Uterus (tissue), 4 donors: ENCODE data around the gene CHD2. TPM values are rescaled to one million over a fixed set of nuclear protein-coding genes. Genes with fewer than 3 reads are reported as not detected.

ENCODE experiments used
- DNase-seq, 2 donors: peaks; one replicate each; pipeline ENCODE4 v3.0.0-alpha.2; 2019 to 2020
- H3K27ac ChIP-seq, 2 donors: fragments of 200-600 bp; sonication (generic); 1 replicate in 1 of 2; 2 replicates in 1 of 2; pipeline ENCODE4 v1.5.1; 2016 to 2018
- H3K27me3 ChIP-seq, 2 donors: fragments of 200-600 bp; sonication (generic); one replicate each; pipeline ENCODE4 v1.5.1; 2018 to 2019; ENCODE audit warnings: control low read depth in 1 of 2
- H3K36me3 ChIP-seq, 2 donors: fragments of 200-600 bp; sonication (generic); one replicate each; pipeline ENCODE4 v1.5.1; 2019; ENCODE audit warnings: control low read depth in 1 of 2
- H3K4me1 ChIP-seq, 2 donors: fragments of 200-600 bp; sonication (generic); one replicate each; pipeline ENCODE4 v1.5.1; 2018 to 2019; ENCODE audit warnings: control low read depth in 1 of 2
- H3K4me3 ChIP-seq, 2 donors: fragments of 200-600 bp; sonication (generic); 1 replicate in 1 of 2; 2 replicates in 1 of 2; pipeline ENCODE4 v1.5.1; 2018 to 2019; ENCODE audit warnings: mild to moderate bottlenecking in 1 of 2
- H3K9me3 ChIP-seq, 2 donors: fragments of 200-600 bp; sonication (generic); one replicate each; pipeline ENCODE4 v1.5.1; 2019; ENCODE audit warnings: control low read depth in 1 of 2
- POLR2A ChIP-seq, 2 donors: fragments of 450-650 bp; IDR thresholded peaks; one replicate each; pipeline ENCODE4 v1.6.1; 2016; ENCODE audit warnings: antibody characterized with exemption in 2 of 2, mild to moderate bottlenecking in 1 of 2, moderate library complexity in 1 of 2
- intact Hi-C: fragments of 100-400 bp; cut with DNase I; formaldehyde crosslinking; loops from one replicate; pipeline ENCODE4 v1.15.1; 2023; ENCODE audit warnings: low total_unique reads
- total RNA-seq, 4 donors: library from RNA; depleted of rRNA in 3 of 4; stranded (reverse); fragments of >200 nt in 3 of 4; gene quantifications; one replicate each; pipeline versions ENCODE4 v1.1.0 to v1.2.4, GENCODE V29; 2014 to 2023
- TF ChIP-seq, protein P1 (sequence below), 4 experiments: fragments of 200-600 bp in 2 of 4; fragments of 450-650 bp in 2 of 4; sonication (generic) in 2 of 4; IDR thresholded peaks; one replicate each; pipeline ENCODE4 v1.5.1; 2016 to 2019; ENCODE audit warnings: antibody characterized with exemption in 4 of 4, mild to moderate bottlenecking in 2 of 4, moderate library complexity in 1 of 4
- donor health status: DM: yes; HTN: yes; CAD: no.

CHD2 gene
- total RNA-seq, 4 donors from 2014 or later: 71.0 to 166 (median 152) TPM

DNA sequence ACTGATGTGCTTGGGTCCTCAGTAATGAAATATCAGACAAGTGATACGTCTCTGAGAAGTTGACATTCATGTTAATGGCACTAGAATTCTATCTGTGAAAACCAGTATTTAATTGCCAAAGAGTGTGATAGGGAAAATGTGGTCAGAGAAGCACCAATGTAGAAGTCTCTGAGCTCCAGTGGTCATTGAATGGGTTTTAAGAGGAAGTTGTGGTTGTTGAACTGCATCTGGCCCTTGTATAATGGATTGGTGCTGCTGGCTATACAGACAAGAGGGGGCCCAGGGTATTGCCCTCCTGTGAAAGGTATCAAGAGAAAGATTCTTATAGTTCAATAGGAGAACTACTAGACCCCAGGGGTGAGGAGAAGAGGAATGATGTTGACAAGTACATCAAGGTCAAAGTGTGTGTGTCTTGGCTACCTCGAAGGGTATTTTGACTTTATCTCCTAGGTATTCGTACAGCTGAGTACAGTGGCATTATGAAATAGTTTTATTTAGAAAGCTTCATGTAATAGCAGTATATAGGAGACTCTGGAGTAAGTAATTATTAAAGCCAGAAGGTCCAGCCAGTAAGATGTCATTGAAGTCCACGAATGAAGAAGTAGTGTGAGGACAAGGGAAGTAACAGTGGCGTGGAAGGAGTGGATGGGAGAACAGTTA, 47.1 kb downstream of the CHD2 start:
- intact Hi-C loops: no loop called here

DNA sequence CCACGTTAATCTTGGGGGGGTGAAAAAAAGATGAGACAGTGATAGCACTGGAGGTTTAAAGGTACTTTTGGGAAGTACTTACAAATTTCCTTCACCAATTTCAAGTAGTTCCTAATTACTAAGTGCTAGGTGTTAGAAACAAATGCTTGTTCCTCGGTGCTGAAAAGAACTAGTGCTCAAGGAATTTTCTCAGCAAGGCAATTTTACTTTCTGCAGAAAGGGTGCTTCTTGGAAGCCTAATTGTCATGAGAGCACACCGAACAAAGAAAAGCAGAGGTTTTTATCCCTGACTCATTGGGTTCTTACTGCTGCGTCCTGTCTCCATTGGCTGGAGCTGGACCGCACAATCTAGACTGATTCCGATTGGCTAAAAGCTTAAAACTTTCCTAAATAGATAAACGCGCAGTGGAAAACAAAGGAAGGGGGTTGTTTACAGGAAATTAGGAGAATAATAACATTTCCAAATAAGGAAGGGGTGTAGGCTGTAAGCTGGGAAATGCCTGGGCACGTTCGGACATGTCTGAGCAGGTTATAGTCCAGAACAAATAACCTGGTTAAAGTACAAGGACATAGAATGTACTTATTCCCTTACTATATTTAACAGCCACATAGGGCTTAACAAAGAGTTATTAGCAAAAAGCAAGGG, 49.6 kb downstream of the CHD2 start:
- TF ChIP-seq, protein P1, sequence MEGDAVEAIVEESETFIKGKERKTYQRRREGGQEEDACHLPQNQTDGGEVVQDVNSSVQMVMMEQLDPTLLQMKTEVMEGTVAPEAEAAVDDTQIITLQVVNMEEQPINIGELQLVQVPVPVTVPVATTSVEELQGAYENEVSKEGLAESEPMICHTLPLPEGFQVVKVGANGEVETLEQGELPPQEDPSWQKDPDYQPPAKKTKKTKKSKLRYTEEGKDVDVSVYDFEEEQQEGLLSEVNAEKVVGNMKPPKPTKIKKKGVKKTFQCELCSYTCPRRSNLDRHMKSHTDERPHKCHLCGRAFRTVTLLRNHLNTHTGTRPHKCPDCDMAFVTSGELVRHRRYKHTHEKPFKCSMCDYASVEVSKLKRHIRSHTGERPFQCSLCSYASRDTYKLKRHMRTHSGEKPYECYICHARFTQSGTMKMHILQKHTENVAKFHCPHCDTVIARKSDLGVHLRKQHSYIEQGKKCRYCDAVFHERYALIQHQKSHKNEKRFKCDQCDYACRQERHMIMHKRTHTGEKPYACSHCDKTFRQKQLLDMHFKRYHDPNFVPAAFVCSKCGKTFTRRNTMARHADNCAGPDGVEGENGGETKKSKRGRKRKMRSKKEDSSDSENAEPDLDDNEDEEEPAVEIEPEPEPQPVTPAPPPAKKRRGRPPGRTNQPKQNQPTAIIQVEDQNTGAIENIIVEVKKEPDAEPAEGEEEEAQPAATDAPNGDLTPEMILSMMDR (IDR thresholded peaks at IDR 0.05): no peak
- no peak for TF ChIP-seq POLR2A (IDR thresholded peaks at IDR 0.05)
- no peaks in the 10 kb centered on the region for H3K36me3 ChIP-seq
- no peaks in the 10 kb centered on the region for H3K4me1 ChIP-seq
- no peak overlapping the region for H3K4me3 ChIP-seq
- peaks cover 0 to 19% of the 10 kb centered on the region in 2 donors for H3K9me3 ChIP-seq
- H3K27me3 ChIP-seq: no peaks in the 10 kb centered on the region
- intact Hi-C loops: no loop called here
- H3K27ac ChIP-seq: no peak overlapping the region
- DNase-seq: no peak

More for the DNA sequence above, 47.1 kb downstream of the CHD2 start:
- TF ChIP-seq, protein P1 (IDR thresholded peaks at IDR 0.05): no peak
- TF ChIP-seq POLR2A (IDR thresholded peaks at IDR 0.05): no peak
- Histone ChIP-seq H3K4me1 (no peaks in the 10 kb centered on the region), H3K27me3 (no peaks in the 10 kb centered on the region), H3K36me3 (no peaks in the 10 kb centered on the region), H3K4me3 (no peak overlapping the region), H3K9me3 (peaks cover 0 to 19% of the 10 kb centered on the region in 2 donors), H3K27ac (no peak overlapping the region)
- no peak for DNase-seq

DNA sequence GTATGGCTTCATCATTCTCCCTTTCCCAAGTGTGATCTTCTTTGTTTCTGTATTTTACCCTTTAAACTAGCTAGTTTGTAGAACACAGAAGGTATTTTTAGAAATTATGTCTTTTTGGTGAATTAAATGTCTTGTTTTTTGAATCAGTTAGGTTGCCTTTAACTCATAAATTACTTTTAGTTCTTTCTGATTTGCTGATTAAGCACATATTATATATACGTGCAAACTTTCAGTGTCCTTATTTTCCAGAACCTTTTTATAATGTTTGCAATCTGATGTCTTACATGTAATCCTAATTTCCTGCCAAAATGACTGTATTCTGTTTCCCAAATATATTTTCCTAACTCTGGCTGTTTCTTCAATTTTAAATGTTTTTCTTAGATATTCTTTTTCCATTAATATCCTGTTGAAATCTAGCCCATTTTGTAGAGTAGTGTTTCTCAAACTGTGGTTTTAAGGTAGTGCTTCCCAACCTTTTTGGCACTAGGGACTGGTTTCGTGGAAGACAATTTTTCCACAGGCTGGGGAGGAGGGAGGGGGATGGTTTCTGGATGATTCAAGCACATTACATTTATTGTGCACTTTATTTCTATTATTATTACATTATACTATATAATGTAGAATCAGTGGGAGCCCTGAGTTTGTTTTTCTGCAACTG, 51.8 kb downstream of the CHD2 start:
- no peaks in the 10 kb centered on the region for H3K36me3 ChIP-seq
- no peak for DNase-seq
- no peaks in the 10 kb centered on the region for H3K27me3 ChIP-seq
- peaks cover 0 to 19% of the 10 kb centered on the region in 2 donors for H3K9me3 ChIP-seq
- no peak overlapping the region for H3K4me3 ChIP-seq
- no peaks in the 10 kb centered on the region for H3K4me1 ChIP-seq
- TF ChIP-seq POLR2A (IDR thresholded peaks at IDR 0.05): no peak
- TF ChIP-seq, protein P1 (IDR thresholded peaks at IDR 0.05): no peak
- intact Hi-C loops: no loop called here
- H3K27ac ChIP-seq: no peak overlapping the region

DNA sequence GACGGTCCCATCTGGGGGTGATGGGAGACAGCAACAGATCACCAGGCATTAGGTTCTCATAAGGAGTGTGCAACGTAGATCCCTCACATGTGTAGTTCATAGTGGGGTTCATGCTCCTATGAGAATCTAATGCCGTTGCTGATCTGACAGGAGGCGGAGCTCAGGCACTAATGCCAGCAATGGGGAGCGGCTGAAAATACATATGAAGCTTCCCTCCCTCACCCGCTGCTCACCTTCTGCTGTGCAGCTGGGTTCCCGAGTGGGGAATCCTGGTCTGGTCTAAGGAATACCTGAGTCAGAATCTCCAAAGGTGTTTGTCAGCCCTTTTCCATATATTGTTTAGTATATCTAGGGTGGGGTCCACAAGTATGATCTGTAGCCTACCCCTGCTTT, 52.3 kb downstream of the CHD2 start:
- no peak overlapping the region for H3K27ac ChIP-seq
- peaks cover 0 to 19% of the 10 kb centered on the region in 2 donors for H3K9me3 ChIP-seq
- H3K4me1 ChIP-seq: no peaks in the 10 kb centered on the region
- intact Hi-C loops: no loop called here
- TF ChIP-seq POLR2A (IDR thresholded peaks at IDR 0.05): no peak
- TF ChIP-seq, protein P1 (IDR thresholded peaks at IDR 0.05): no peak
- no peaks in the 10 kb centered on the region for H3K27me3 ChIP-seq
- no peak overlapping the region for H3K4me3 ChIP-seq
- no peaks in the 10 kb centered on the region for H3K36me3 ChIP-seq
- no peak for DNase-seq

DNA sequence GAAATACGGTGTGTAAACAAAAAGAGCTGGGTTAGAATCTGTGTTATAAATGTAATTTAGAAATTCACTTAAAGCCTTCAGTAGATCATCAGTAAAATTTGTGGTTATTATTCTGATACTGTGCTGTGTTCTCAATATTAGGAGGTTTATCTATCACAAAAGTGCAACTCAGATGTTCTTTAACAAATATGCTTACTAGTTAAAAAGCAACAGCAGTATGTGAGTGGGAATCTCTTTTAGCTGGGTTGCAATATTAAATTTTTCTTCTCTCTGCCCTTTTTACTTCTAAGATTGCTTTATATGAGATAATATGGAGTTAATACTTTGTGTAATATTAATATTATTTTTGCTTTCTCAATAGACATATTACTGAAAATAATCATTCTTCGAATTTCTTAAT, 53.4 kb downstream of the CHD2 start:
- no peak for TF ChIP-seq POLR2A (IDR thresholded peaks at IDR 0.05)
- TF ChIP-seq, protein P1 (IDR thresholded peaks at IDR 0.05): no peak
- H3K27me3 ChIP-seq: no peaks in the 10 kb centered on the region
- intact Hi-C loops: no loop called here
- H3K9me3 ChIP-seq: peaks cover 0 to 15% of the 10 kb centered on the region in 2 donors
- no peak overlapping the region for H3K27ac ChIP-seq
- DNase-seq: no peak
- no peak overlapping the region for H3K4me3 ChIP-seq
- no peaks in the 10 kb centered on the region for H3K36me3 ChIP-seq
- H3K4me1 ChIP-seq: no peaks in the 10 kb centered on the region
